HG02973 (cell line): Measurements from ENCODE around the gene DDX31.

Experiments
- ATAC-seq: cut with Tn5 transposase; IDR thresholded peaks from one replicate; pipeline ENCODE4 v1.9.1; 2021; ENCODE audit warnings: moderate library complexity; ENCODE audit not compliant: unreplicated experiment

DDX31 gene

DNA sequence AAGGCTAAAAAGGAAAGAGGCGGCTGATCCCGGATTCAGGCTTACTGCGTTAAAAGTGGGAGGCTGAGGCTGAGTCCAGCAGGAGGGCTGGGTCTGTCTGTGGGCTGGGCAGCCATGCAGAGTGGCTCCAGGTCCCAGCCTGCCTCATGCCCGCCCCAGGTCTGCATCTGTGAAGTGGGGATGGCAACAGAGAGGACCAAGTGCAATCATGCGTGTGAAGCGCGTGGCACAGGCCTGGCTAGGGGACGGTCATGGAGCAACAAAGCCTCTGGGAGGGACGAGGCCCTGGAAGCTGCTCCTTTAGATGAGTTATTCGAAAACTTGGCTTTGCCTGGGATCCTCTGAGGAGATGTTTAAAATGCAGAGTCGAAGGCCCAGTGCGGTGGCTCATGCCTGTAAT lies 117.7 kb downstream of the DDX31 start:
- no peak for ATAC-seq

- ATAC-seq: no peak
Observed at GRCh38 chr9:132551556-132551955, 118.2 kb downstream of the DDX31 start.

DNA sequence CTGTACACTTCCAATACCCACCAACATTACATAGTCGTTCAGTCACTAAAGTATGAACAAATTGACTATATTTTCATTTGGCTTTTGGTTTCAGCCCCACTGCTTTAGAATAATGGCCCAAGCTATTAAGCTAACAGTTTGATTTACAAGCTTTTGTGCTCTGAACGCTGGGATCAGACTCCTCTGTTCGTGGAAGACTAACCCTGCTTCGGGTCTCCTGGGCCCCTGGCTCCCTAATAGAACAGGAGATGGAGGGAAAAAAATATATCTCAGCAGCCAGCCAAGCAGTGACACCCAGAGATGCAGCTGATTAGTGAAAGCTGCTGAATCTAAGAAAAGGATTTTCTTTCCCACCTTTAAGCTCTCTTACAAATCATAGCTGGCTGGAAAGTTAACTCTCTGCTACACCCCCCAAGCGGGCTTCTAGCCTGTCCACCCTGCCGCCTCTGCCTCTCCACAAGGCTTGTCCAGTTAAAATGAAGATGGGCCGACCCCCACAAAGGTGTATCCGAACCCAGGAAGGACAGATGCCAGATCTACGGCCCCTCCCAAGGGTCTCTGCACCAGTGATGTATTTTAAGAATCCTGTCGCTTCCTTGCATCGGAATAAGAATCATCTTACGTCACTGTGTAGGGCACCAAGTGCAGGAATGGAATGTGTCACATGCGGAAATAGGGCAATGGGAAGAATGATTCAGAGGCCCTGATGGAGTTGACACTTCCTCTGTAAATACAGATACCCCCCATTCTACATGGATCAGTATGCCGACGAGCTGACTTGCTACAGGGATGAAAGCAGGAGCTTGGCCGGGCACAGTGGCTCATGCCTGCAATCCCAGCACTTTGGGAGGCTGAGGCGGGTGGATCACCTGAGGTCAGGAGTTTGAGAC lies 120.8 kb downstream of the DDX31 start:
- no peak for ATAC-seq

GRCh38 chr9:132547976-132548730 lies 121.6 kb downstream of the DDX31 start:
- ATAC-seq: no peak

DNA sequence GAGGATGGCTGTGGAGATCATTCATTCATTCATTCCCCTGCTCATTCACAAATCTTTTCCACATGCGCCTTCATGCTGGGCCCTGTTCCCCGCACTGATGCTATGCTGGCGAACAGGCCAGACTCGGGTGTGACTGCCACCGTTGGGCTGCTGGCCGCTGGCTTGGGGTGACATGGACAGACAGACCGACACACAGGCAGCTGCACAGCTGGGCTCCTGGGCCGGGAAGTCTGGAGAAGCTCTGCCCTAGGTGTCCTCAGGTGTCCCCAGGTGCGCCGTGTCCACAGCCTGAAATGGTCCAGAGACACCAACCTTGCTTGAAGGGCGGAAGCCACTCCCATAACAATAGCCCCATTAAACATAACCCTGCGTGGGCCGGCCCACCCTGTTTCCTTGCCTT lies 122.3 kb downstream of the DDX31 start:
- ATAC-seq: no peak

DNA sequence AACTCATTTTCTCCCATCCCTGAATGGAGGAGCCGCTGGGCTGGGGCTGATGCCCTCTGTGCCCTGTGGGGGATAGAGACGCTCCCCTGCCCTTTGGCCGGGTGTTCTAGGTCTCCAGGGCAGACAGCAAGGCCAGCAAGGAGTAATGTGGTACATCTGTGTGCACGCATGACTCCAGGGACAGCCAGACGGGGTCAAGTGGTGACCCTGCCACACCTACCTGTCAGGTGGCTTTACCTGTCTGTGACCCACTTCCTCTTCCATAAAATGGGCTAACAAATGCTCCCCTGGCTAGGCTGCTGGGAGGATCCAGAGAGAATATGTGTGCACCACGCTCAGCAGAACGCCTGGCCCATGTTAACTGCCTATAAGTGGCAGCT lies 122.7 kb downstream of the DDX31 start:
- no peak for ATAC-seq

DNA sequence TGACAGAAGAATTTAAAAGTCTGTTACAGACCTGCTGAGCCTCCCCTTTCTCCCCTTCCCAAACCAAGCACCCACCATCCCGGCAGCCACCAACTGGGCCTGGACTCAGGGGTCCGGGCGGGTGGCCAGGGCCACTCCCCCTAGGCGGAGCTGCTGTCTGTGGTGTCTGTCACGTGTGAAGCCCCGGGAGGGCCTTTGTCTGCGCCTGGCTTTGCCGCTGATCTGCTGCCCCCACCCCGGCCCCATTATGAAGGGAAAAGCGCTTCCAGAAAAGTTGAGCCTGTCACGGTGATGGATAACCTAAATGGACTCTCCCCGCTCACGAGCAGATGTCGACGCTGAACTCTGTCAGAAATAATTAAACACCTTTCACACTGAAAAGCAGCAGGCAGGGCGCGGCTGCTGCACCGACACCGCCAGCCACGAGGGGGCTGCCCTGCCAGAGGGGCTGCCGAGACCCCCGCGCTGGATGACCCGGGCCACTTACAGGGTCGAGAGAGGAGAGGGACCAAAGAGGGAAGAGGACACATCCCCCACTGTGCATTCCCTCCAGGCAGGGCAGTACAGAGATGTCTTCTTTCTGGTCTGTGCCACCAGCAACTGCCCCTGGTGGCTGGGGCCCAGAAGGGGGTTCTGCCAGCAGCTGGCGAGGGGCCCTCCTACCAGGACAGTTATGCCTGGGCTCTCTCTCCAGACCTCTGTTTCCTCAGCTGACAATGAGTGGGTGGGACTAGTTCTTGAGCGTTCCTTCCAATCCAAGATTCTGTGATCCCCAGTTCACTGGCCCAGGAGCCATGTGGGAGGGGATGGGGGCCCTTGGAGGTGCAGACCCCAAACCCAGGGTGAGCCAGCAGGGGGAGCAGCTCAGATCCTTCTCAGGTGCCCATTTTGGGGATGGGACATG lies 123.4 kb downstream of the DDX31 start:
- ATAC-seq: no peak

DNA sequence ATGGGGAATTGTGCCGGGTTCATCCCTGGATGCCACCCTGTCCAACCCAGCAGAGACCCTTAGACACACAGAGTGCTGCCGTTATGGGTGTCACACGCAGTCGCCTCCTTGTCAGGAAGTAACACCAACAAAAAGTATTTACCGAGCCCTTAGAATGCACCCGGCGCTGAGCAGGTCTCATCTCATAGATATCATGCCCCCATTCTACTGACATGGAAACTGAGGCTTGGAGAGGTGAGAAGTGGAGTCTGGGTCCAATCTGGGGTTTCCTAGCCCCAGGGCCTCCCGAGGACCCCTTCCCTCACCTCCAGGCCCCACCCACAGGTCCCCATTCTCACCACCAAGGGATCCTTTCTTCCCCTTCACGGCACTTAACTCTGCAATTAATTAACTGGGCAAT lies 124.2 kb downstream of the DDX31 start:
- ATAC-seq: no peak

DNA sequence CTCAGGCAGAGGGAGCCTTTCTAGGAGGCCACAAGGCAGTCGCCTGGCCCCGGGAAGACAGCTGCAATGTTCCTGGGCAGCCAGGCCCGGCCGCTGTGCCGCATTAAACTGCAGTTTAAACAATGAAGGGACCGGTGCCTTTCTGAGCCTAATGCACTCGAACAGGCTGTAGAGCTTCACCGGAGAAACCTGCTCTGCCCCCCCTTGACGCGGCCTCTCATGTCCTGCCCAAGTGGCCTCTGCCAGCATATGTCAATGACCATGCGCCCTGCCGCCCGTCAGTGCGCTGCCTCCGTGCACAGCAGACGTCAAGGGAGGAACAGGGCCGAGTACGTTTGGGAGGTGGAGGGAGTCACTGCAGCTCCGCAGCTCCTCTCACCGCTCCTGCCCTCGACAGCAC lies 125.8 kb downstream of the DDX31 start:
- ATAC-seq: no peak

- ATAC-seq: no peak
Observed at GRCh38 chr9:132543251-132543650, 126.5 kb downstream of the DDX31 start.
